ENCODE measurements around the gene TRAPPC1. TPM values are rescaled to one million over a fixed set of nuclear protein-coding genes. Genes with fewer than 3 reads are reported as not detected.

TRAPPC1 gene, protein sequence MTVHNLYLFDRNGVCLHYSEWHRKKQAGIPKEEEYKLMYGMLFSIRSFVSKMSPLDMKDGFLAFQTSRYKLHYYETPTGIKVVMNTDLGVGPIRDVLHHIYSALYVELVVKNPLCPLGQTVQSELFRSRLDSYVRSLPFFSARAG
- 298 to 338 TPM (median 306 TPM) in 5 replicates for total RNA-seq (2022; extraction: Qiagen RNA extraction; ENCODE audit: low read depth)

GRCh38 chr17:7931709-7932482, at the start of gene TRAPPC1, which contains the start of gene CNTROB:
Gene TRAPPC1 (minus strand): TSS chr17:7931946. CDS start chr17:7931829, 117 bp downstream.
Gene CNTROB (plus strand): TSS chr17:7932206. CDS start chr17:7933080, 874 bp downstream.

DNA sequence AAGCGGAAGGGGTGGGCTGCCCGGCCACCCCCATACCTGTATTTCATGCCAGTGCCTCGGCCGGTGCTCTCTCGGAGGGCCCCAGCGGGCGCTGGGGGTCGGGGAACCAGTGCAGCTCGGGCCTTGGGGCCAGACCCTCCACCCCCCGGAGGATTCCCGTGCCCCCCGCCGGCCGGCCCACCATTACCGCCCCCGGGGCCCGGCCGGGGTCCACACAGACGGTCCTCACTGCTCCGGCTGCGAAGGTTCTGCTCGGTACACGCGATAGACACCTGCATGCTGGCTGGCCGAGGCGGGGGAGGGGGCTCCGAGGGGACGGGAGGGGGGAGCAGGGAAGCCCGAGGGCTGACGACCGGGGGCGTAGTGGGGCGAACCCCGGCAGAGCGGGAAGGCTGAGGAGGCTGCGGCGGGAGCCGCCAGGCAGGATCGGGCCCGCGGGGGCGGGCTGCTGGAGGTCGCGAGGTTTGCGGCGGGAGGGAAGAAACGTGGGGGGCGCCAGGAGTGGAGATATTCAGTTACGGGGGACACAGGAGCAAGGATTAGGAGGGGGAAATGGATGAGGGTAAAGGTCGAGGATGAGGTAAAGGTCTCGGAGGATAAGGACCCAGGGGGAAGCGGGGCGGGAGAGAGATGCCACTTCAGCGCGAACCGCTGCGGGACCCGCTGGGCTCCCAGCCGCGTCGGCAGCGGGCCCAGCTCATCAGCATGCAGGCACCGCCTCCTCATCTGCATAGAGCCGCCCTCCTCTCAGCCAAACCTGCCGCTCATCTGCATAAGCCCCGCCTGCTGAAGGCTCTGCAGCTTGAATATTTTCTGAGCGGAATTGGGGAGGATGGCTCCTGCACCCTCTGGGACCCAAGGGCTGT, 2.4 kb downstream of the TRAPPC1 start, which contains the start of gene KCNAB3:
TSS of gene KCNAB3 (minus strand) at position 699 of the 866 bp plus-strand sequence. CDS start at position 278, 421 bp downstream.

GRCh38 chr17:7915611-7916384, 15.9 kb downstream of the TRAPPC1 start, which contains the start of gene RNF227:
Gene RNF227 (minus strand): TSS chr17:7916289. CDS start chr17:7916195, 94 bp downstream.

GRCh38 chr17:7888184-7888920, 43.4 kb downstream of the TRAPPC1 start, which contains the start of gene CHD3:
Gene CHD3 (plus strand): TSS chr17:7888789. CDS start chr17:7889001, 212 bp downstream.

Other genes starting within 250 kb of the TRAPPC1 start
- 38.4 to 46.5 TPM (median 42.3 TPM) in 5 replicates for gene TP53, start 244.5 kb downstream of the TRAPPC1 start, total RNA-seq (2022; extraction: Qiagen RNA extraction; ENCODE audit: low read depth)
- gene WRAP53, start 243.5 kb downstream of the TRAPPC1 start, total RNA-seq (2022; extraction: Qiagen RNA extraction; ENCODE audit: low read depth) = 29.3 to 48.6 TPM (median 40.8 TPM) in 5 replicates
- 1.3 to 1.6 TPM (median 1.5 TPM) in 5 replicates for gene EFNB3, start 226.7 kb downstream of the TRAPPC1 start, total RNA-seq (2022; extraction: Qiagen RNA extraction; ENCODE audit: low read depth)
- gene DNAH2, start 214.2 kb downstream of the TRAPPC1 start, total RNA-seq (2022; extraction: Qiagen RNA extraction; ENCODE audit: low read depth) = 0.01 to 0.10 TPM (median 0.05 TPM) in 4 of 5 replicates, not detected in the other
- gene KDM6B, start 97.7 kb downstream of the TRAPPC1 start, total RNA-seq (2022; extraction: Qiagen RNA extraction; ENCODE audit: low read depth) = 9.9 to 17.7 TPM (median 12.8 TPM) in 5 replicates
- gene TMEM88, start 76.9 kb downstream of the TRAPPC1 start, total RNA-seq (2022; extraction: Qiagen RNA extraction; ENCODE audit: low read depth) = 0.23 to 0.92 TPM (median 0.82 TPM) in 5 replicates
- gene NAA38, start 74.4 kb downstream of the TRAPPC1 start, total RNA-seq (2022; extraction: Qiagen RNA extraction; ENCODE audit: low read depth) = 210 to 251 TPM (median 223 TPM) in 5 replicates
- gene CYB5D1, start 73.9 kb downstream of the TRAPPC1 start, total RNA-seq (2022; extraction: Qiagen RNA extraction; ENCODE audit: low read depth) = 19.1 to 21.6 TPM (median 19.8 TPM) in 5 replicates
- 52.0 to 66.7 TPM (median 61.6 TPM) in 5 replicates for gene CHD3, start 43.2 kb downstream of the TRAPPC1 start, total RNA-seq (2022; extraction: Qiagen RNA extraction; ENCODE audit: low read depth)
- gene RNF227, start 15.7 kb downstream of the TRAPPC1 start, total RNA-seq (2022; extraction: Qiagen RNA extraction; ENCODE audit: low read depth) = 1.0 to 1.7 TPM (median 1.1 TPM) in 5 replicates
- 1.7 to 2.9 TPM (median 2.0 TPM) in 5 replicates for gene KCNAB3, start 2.1 kb downstream of the TRAPPC1 start, total RNA-seq (2022; extraction: Qiagen RNA extraction; ENCODE audit: low read depth)
- 32.2 to 41.3 TPM (median 38.3 TPM) in 5 replicates for gene CNTROB, start 260 bp upstream of the TRAPPC1 start, total RNA-seq (2022; extraction: Qiagen RNA extraction; ENCODE audit: low read depth)
- gene GUCY2D, start 70.7 kb upstream of the TRAPPC1 start, total RNA-seq (2022; extraction: Qiagen RNA extraction; ENCODE audit: low read depth) = 0.24 to 0.34 TPM in 2 of 5 replicates, not detected in the others
- gene ALOX15B, start 107.1 kb upstream of the TRAPPC1 start, total RNA-seq (2022; extraction: Qiagen RNA extraction; ENCODE audit: low read depth) = 0.05 to 0.07 TPM in 2 of 5 replicates, not detected in the others
- 1.3 to 1.8 TPM (median 1.6 TPM) in 5 replicates for gene ALOX12B, start 155.8 kb upstream of the TRAPPC1 start, total RNA-seq (2022; extraction: Qiagen RNA extraction; ENCODE audit: low read depth)
- 6.6 to 10.9 TPM (median 7.4 TPM) in 5 replicates for gene ALOXE3, start 186.6 kb upstream of the TRAPPC1 start, total RNA-seq (2022; extraction: Qiagen RNA extraction; ENCODE audit: low read depth)
- 2.3 to 3.0 TPM (median 2.9 TPM) in 5 replicates for gene HES7, start 192.2 kb upstream of the TRAPPC1 start, total RNA-seq (2022; extraction: Qiagen RNA extraction; ENCODE audit: low read depth)
- gene PER1, start 220.5 kb upstream of the TRAPPC1 start, total RNA-seq (2022; extraction: Qiagen RNA extraction; ENCODE audit: low read depth) = 22.7 to 29.3 TPM (median 25.0 TPM) in 5 replicates
- 21.3 to 31.2 TPM (median 26.8 TPM) in 5 replicates for gene VAMP2, start 231.0 kb upstream of the TRAPPC1 start, total RNA-seq (2022; extraction: Qiagen RNA extraction; ENCODE audit: low read depth)
- gene TMEM107, start 244.4 kb upstream of the TRAPPC1 start, total RNA-seq (2022; extraction: Qiagen RNA extraction; ENCODE audit: low read depth) = 17.5 to 22.1 TPM (median 20.1 TPM) in 5 replicates